22Rv1 (cell line): ENCODE data around the gene SUGP2.

ENCODE experiments used
- CTCF ChIP-seq: fragments of 450-650 bp; IDR thresholded peaks from 2 replicates; pipeline ENCODE4 v1.5.1; 2017; ENCODE audit warnings: mild to moderate bottlenecking
- ZFX ChIP-seq: fragments of 450-650 bp; IDR thresholded peaks from 2 replicates; pipeline ENCODE4 v1.6.1; 2017; ENCODE audit warnings: antibody characterized with exemption, borderline replicate concordance

DNA sequence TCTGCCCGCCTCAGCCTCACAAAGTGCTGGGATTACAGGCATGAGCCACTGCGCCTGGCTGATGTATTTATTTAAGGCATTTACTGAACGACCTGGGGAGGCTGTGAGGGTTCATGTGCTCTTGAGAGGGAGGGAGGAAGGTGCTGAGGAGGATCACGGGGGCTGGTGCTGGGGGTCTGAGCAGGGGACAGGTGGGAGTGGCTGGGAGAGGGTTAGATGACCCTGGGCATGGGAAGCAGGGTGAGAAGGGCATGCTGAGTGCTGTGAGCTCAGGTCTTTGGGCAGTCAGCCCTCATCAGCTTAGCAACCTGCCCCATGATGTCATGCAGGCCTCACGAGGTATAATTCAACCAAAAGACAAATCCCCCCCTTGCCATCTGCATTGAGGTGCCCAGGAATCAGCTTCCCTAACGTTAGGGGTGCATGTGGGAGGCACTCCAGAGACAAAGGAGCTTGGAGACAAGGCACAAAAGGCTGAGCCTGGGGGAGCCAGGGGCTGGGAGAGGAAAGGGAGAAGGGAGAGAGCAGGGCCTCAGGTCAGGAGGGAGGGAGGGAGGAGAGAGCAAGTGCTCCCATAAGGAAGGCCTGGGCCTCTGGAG lies 36.4 kb downstream of the SUGP2 start:
- no peak for TF ChIP-seq CTCF
- no peak for TF ChIP-seq ZFX
